Measurements from ENCODE around the gene DEXI.
"Not testable (repeated sequence)": the region's sequence is repeated elsewhere in the genome, so short reads cannot be mapped to it uniquely, and the experiment has no call there.

Gene DEXI

DNA sequence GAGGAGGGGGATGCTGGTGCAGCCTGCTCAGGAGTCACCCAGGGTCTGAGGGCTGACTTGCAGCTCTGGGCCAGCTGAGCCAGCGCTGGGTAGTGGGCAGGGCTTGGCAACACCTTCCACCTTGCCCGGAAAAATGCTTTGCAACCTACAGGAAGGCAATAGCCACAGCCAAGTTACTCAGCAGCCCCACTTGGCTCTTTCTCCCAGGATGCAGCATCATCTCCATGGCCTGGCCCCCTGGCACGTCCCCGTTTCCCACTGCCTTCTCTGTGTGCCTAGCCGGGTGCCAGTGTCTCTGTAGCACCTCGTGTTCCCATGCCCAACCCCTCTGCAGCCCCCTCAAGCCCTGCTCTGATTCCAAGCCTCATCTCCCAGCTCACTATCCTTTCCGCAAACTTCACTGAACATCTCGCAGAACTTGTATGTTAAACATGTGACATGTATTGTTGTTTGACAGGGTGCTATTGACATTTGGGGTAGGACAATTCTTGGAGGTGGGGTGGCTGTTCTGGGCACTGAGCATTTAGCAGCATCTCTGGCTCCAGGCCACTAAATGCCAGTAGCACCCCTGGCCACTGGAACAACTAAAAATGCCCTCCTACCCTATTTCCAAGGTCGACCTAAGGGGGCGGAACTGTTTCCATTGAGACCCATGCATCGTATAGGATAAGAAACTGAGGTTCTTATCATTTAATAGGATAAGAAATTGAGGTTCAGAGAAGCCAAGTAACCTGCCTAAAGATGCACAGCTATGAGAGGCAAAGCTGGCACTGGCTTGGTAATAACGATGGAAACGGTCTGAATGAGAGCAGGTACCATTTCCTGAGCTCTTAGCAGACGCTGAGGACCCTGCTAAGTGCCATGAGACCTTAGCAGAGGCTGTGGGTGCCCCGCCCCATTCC, 12.2 kb downstream of the DEXI start:
- DNase-seq (ENCODE audit: low read depth) = no peak
- TF ChIP-seq, protein P1, sequence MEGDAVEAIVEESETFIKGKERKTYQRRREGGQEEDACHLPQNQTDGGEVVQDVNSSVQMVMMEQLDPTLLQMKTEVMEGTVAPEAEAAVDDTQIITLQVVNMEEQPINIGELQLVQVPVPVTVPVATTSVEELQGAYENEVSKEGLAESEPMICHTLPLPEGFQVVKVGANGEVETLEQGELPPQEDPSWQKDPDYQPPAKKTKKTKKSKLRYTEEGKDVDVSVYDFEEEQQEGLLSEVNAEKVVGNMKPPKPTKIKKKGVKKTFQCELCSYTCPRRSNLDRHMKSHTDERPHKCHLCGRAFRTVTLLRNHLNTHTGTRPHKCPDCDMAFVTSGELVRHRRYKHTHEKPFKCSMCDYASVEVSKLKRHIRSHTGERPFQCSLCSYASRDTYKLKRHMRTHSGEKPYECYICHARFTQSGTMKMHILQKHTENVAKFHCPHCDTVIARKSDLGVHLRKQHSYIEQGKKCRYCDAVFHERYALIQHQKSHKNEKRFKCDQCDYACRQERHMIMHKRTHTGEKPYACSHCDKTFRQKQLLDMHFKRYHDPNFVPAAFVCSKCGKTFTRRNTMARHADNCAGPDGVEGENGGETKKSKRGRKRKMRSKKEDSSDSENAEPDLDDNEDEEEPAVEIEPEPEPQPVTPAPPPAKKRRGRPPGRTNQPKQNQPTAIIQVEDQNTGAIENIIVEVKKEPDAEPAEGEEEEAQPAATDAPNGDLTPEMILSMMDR (IDR thresholded peaks at IDR 0.05; ENCODE audit: insufficient read depth, low read depth, low read length, missing control alignments) = no peak
- no peak overlapping the region for H3K4me3 ChIP-seq (ENCODE audit: low read depth, low read length)

DNA sequence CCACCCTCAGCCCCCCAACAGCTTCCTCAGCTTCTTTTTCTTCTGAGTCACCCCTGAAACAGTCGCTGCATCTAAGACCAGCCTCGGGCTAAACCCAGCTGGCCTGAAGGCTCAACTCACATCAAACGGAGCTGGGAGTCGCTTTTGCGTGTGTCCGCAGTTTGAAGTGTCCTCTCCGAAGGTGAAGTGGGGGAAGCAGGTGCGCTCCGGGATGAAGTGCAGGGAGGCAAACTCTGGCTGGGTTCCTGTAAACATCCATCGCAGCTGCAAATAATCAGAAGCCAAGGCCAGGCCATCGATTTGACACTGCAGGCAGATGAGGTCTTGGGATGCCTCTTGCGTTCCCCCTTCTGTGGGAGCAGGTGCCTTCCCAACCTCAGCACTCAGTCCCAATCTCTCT, 13.2 kb downstream of the DEXI start:
- not testable (repeated sequence) for H3K4me3 ChIP-seq (ENCODE audit: low read depth, low read length); DNase-seq (ENCODE audit: low read depth)

- TF ChIP-seq, protein P1 (IDR thresholded peaks at IDR 0.05; ENCODE audit: insufficient read depth, low read depth, low read length, missing control alignments) = no peak
- DNase-seq (ENCODE audit: low read depth) = no peak
Observed at GRCh38 chr16:10927497-10928112, 14.7 kb downstream of the DEXI start.

GRCh38 chr16:10926867-10927266, 15.4 kb downstream of the DEXI start:
- H3K4me3 ChIP-seq (ENCODE audit: low read depth, low read length) = no peak overlapping the region
- TF ChIP-seq, protein P1 (IDR thresholded peaks at IDR 0.05; ENCODE audit: insufficient read depth, low read depth, low read length, missing control alignments) = no peak
- no peak for DNase-seq (ENCODE audit: low read depth)

More at GRCh38 chr16:10927497-10928112, 14.7 kb downstream of the DEXI start:
- H3K4me3 ChIP-seq (ENCODE audit: low read depth, low read length) = no peak overlapping the region

DNA sequence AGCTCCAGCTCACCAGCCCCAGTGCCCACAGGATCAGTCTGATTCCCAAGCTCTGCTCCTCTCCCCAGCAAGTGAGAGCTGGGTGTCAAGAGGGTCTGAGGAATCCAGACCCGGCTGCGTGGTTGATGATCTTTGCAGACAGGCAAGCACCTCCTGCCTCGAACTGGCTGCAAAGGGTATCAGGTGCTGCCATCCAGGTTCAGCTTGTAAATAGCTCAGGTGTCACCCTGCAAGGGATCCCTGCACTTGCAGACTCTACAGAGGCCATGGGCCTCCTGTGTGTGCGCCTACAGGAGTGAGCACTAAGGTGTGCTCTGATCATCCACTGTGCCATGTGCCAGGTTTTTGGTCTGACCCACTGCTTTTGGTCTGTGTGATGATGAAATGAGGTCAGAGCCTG, 16.2 kb downstream of the DEXI start:
- H3K4me3 ChIP-seq (ENCODE audit: low read depth, low read length) = no peak overlapping the region
- no peak for DNase-seq (ENCODE audit: low read depth)
- TF ChIP-seq, protein P1 (IDR thresholded peaks at IDR 0.05; ENCODE audit: insufficient read depth, low read depth, low read length, missing control alignments) = no peak

GRCh38 chr16:10925285-10925684, 17.0 kb downstream of the DEXI start:
- DNase-seq (ENCODE audit: low read depth); H3K4me3 ChIP-seq (ENCODE audit: low read depth, low read length): not testable (repeated sequence)

- TF ChIP-seq, protein P1 (IDR thresholded peaks at IDR 0.05; ENCODE audit: insufficient read depth, low read depth, low read length, missing control alignments) = no peak
- H3K4me3 ChIP-seq (ENCODE audit: low read depth, low read length) = no peak overlapping the region
- no peak for DNase-seq (ENCODE audit: low read depth)
Observed at GRCh38 chr16:10923650-10924214, 18.5 kb downstream of the DEXI start.
